T-helper 17 cell (primary cell): ENCODE measurements around the gene HLCS. TPM values are rescaled to one million over a fixed set of nuclear protein-coding genes. Genes with fewer than 3 reads are reported as not detected.

Source experiments
- ATAC-seq: fragments of 150-1000 bp; cut with Tn5 transposase; 2 replicates; pipeline ENCODE4 v1.10.0; 2021; ENCODE audit warnings: mild to moderate bottlenecking, moderate library complexity
- DNase-seq, 3 donors: peaks; one replicate each; pipeline versions ENCODE4 v3.0.0 to v3.0.0-alpha.2; 2020 to 2021
- H3K9me3 ChIP-seq: one replicate; pipeline ENCODE4 v1.7.0; 2013; ENCODE audit warnings: low read length, mild to moderate bottlenecking; ENCODE audit not compliant: control insufficient read depth, poor library complexity, severe bottlenecking
- H3K27ac Mint-ChIP-seq: one replicate; pipeline ENCODE4 v1.8.0; 2022; ENCODE audit warnings: mild to moderate bottlenecking, moderate library complexity, mixed read lengths
- H3K27me3 Mint-ChIP-seq: one replicate; pipeline ENCODE4 v1.8.0; 2022; ENCODE audit warnings: mixed read lengths
- H3K36me3 Mint-ChIP-seq: one replicate; pipeline ENCODE4 v1.8.0; 2022; ENCODE audit warnings: low read depth, mixed read lengths
- H3K4me1 Mint-ChIP-seq: one replicate; pipeline ENCODE4 v1.8.0; 2022; ENCODE audit warnings: mild to moderate bottlenecking, mixed read lengths
- H3K4me3 Mint-ChIP-seq: one replicate; pipeline ENCODE4 v1.8.0; 2022; ENCODE audit warnings: mild to moderate bottlenecking, moderate library complexity, mixed read lengths
- total RNA-seq, 4 donors: library from RNA in 2 of 4; stranded (reverse) in 2 of 4; gene quantifications; one replicate each; pipeline ENCODE4 v1.2.3 and lab custom pipeline; 2022 to 2026

Gene HLCS
- total RNA-seq, 2 donors from 2014 or later: 14.4 to 16.3 TPM

DNA sequence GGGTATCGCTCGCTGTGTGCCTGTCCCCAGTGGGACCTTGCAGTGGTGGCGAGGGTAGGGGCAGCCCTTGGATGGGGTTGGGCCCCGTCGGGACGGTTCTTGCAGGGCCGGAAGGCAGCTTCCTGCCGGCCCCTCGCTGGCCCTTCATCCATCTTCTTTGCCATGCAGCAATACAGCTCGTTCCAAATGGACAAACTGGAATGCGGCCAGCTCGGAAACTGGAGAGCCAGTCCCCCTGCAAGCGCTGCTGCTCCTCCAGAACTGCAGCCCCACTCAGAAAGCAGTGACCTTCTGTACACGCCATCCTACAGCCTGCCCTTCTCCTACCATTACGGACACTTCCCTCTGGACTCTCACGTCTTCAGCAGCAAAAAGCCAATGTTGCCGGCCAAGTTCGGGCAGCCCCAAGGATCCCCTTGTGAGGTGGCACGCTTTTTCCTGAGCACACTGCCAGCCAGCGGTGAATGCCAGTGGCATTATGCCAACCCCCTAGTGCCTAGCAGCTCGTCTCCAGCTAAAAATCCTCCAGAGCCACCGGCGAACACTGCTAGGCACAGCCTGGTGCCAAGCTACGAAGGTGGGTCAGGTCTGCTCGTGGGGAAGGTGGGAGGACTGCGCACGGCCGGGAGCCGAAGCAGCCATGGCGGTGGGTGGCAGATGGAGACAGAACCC is 221.8 kb downstream of the HLCS start:
- no peak for DNase-seq
- Mint-ChIP-seq H3K36me3 (no peaks in the 10 kb centered on the region), H3K27me3 (peaks cover 57% of the 10 kb centered on the region), H3K4me1 (peaks cover 6% of the 10 kb centered on the region), H3K27ac (no peak overlapping the region), H3K4me3 (no peak overlapping the region)
- ATAC-seq: no peak
- no peaks in the 10 kb centered on the region for H3K9me3 ChIP-seq

DNA sequence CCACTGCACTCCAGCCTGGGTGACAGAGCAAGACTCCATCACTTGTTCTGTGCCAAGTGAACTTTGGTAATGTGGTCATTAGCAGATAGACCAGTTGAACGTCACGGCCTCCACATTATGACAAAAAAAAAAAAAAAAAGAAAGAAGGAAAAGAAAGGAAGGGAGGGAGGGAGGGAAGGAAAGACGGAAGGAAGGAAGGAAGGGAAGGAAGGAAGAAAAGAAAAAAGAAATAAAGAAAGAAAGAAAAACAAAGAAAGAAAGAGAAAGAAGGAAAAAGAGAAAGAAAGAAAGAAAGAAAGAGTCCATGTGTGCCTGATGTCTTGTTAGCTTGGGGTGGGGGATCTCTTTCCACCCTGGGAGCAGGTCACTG is 222.3 kb downstream of the HLCS start:
- H3K9me3 ChIP-seq: no peaks in the 10 kb centered on the region
- DNase-seq: no peak
- ATAC-seq: no peak
- peaks cover 57% of the 10 kb centered on the region for H3K27me3 Mint-ChIP-seq
- H3K36me3 Mint-ChIP-seq: no peaks in the 10 kb centered on the region
- peaks cover 6% of the 10 kb centered on the region for H3K4me1 Mint-ChIP-seq
- H3K4me3 Mint-ChIP-seq: no peak overlapping the region
- H3K27ac Mint-ChIP-seq: no peak overlapping the region

DNA sequence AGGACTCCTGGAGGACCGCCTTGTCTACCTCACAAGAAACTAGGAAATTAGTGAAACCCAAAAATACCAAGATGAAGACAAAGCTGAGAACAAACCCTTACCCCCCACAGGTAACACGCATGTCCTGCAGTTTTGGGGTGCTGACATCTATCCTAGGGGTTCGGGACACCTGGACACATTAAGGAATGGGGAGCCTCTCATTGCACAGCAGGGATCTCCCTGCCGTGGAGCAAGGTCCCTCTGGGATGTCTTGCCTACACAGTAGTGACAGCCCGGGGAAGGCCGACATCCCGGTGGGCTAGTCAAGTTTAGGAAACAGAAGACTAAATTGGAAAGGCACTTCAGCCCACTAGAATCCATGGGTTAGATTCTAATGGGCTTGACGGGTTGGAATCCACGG is 223.0 kb downstream of the HLCS start:
- Mint-ChIP-seq H3K4me3 (no peak overlapping the region), H3K36me3 (no peaks in the 10 kb centered on the region), H3K27ac (no peak overlapping the region), H3K4me1 (peaks cover 2% of the 10 kb centered on the region), H3K27me3 (peaks cover 57% of the 10 kb centered on the region)
- H3K9me3 ChIP-seq: no peaks in the 10 kb centered on the region
- no peak for ATAC-seq
- no peak for DNase-seq

DNA sequence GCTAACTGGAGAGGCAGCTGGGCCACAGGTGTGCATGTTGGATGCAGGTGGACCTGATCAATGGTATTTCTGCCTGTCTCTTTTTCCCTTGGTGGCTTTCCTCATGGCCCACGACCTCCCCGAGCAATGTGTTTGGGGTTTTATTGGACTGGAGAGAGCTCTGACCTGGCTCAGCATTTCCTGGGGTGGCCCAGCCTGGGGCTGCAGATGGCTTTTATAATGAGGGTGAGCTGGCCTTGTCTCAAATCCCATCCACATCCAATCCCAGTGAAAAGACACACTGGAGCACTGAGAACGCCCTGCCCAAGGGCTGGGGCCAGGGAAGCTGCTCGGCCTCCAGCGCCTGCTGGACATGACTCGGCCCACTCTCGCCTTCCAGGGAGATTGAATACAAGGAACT is 223.5 kb downstream of the HLCS start:
- DNase-seq: no peak
- no peaks in the 10 kb centered on the region for H3K9me3 ChIP-seq
- Mint-ChIP-seq H3K4me3 (no peak overlapping the region), H3K27ac (no peak overlapping the region), H3K27me3 (peaks cover 55% of the 10 kb centered on the region), H3K36me3 (no peaks in the 10 kb centered on the region), H3K4me1 (no peaks in the 10 kb centered on the region)
- ATAC-seq: no peak

DNA sequence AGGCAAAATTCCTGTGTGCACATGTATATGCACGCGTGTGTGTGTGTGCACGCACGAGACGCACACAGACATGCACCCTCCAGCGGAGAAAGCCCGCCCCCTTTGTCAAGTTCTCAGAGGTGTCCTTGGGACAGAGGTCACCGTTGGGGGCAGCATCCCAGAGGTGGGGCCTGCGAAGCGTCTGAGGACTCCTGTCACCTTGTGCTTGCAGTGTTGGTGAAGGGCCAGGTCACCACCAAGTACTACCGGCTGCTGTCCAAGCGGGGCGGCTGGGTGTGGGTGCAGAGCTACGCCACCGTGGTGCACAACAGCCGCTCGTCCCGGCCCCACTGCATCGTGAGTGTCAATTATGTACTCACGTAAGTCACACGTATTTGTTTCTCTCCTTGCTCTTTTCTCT is 225.0 kb downstream of the HLCS start:
- H3K27ac Mint-ChIP-seq: no peak overlapping the region
- ATAC-seq (no peak), DNase-seq (no peak)
- H3K4me1 Mint-ChIP-seq: no peaks in the 10 kb centered on the region
- H3K27me3 Mint-ChIP-seq: peaks cover 53% of the 10 kb centered on the region
- H3K36me3 Mint-ChIP-seq: no peaks in the 10 kb centered on the region
- H3K4me3 Mint-ChIP-seq: no peak overlapping the region
- H3K9me3 ChIP-seq: no peaks in the 10 kb centered on the region

DNA sequence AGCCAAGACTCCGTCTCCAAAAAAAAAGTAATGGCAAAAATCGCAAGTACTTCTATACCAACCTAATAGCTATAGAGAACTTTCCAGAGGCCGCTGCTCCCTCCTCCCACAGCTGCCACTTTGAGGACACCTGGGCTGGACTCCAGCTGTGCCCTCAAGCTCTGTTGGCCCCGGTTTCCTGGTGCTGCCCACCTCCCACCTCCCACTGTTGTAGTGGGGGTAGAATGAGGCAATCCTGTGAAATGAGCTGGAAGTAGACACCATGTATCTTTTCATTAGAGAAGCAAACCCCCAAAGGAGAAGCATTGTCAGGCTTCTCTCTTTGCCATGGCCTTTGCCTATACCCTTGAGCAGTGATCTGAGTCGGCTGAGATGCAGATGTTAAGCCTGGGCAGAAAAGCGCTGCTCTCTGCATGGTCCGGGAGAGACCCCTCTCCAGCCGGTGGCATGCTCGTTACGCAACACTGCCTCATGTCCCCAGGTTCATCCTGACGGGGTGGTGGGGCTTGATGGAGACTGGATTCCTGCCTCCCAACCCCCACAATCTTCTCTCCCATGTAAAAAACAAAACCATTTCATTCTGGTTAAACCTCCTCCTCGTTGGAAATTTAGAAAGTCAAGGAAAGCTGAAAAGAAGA is 227.9 kb downstream of the HLCS start:
- no peaks in the 10 kb centered on the region for H3K9me3 ChIP-seq
- H3K4me3 Mint-ChIP-seq: no peak overlapping the region
- H3K4me1 Mint-ChIP-seq: no peaks in the 10 kb centered on the region
- no peaks in the 10 kb centered on the region for H3K36me3 Mint-ChIP-seq
- H3K27ac Mint-ChIP-seq: no peak overlapping the region
- peaks cover 40% of the 10 kb centered on the region for H3K27me3 Mint-ChIP-seq
- no peak for ATAC-seq
- no peak for DNase-seq

DNA sequence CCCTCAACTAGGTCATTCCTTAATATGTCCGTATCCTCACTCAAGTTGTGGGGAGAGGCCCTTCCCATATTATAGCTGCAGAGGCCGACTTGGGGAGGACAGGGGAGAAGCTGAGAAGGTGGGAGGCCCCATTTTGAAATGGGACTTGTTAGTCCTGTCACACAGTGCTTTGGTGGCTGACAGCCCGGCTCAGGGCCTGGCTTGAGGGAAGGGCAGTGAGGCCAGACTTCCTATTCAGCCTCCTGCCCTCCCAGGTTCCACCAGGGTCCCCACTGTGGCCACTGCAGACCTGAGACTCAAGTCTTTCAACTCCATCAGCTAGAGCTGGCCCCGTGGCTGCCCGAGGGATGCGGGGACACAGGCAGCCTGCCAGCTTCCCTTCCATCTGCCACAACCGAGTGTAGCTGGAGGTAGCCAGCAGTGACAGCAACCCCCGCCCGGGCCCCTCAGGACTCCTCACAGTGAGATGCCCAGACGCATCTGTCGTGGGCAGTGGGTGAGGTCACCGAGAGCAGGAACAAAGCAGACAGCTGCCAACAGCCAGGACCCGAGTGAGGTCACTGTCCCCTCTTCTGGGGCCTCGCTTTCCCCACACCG is 230.6 kb downstream of the HLCS start:
- no peak overlapping the region for H3K27ac Mint-ChIP-seq
- no peak overlapping the region for H3K4me3 Mint-ChIP-seq
- DNase-seq: no peak
- ATAC-seq: no peak
- peaks cover 38% of the 10 kb centered on the region for H3K27me3 Mint-ChIP-seq
- no peaks in the 10 kb centered on the region for H3K36me3 Mint-ChIP-seq
- H3K9me3 ChIP-seq: no peaks in the 10 kb centered on the region
- H3K4me1 Mint-ChIP-seq: no peaks in the 10 kb centered on the region

DNA sequence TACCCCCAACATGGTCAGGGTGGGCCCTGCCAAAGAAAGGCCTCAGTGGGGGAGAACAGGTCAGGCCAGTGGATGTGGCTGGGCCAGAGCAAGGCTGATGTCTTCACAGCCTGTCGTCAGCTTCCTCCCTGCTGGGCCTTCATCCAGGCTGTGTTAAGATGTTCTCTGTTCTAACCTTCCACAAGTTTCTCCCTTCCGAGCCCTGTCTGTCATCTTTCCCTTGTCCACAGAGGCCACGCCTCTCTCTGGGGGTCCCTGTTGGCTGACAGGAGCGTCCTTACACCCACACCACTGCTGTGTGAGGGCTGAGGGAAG is 231.3 kb downstream of the HLCS start:
- H3K27ac Mint-ChIP-seq: no peak overlapping the region
- DNase-seq (no peak), ATAC-seq (no peak)
- no peaks in the 10 kb centered on the region for H3K4me1 Mint-ChIP-seq
- no peak overlapping the region for H3K4me3 Mint-ChIP-seq
- H3K27me3 Mint-ChIP-seq: peaks cover 39% of the 10 kb centered on the region
- no peaks in the 10 kb centered on the region for H3K9me3 ChIP-seq
- no peaks in the 10 kb centered on the region for H3K36me3 Mint-ChIP-seq

DNA sequence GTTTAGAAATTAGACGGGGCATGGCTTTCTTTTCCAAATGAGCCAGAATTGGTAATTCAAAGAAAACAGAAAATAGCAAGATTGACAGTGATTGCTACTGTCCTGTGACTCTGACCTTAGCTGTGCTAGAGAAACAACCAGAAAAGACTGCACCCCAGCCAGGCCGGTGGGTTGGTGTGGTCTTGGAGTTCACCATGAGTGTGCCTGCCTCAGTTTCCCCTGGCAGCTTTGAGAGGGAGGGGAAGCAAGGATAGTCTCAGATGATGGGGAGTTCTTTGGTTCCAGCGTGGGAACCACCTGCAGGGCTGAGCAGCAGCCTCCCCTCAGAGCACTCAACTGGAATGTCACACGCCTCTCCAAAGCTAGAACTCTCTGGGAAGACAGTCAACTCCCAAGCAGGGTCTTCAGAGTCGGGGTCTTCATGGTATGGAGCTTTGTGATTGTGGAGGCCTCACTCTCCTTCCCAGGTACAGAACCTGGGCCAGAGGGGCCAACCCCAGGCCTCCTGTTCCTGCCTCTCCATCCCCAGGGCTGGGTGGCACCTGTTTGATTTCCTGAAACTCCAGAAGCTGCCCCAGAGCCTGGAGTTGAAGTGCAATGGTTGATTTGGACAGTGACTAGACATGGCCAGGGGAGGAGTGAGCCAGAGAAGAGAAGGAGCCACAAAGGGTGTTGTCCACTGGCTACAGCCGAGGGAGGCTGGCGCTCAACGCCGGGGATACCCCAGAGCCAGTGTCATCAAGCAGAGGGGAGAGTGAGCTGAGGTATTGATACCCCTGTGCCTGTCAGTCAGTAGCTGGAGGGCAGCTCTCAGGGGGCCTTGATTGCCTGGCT is 231.9 kb downstream of the HLCS start:
- Mint-ChIP-seq H3K27me3 (peaks cover 42% of the 10 kb centered on the region), H3K36me3 (no peaks in the 10 kb centered on the region), H3K4me1 (no peaks in the 10 kb centered on the region), H3K27ac (no peak overlapping the region), H3K4me3 (no peak overlapping the region)
- no peaks in the 10 kb centered on the region for H3K9me3 ChIP-seq
- ATAC-seq (no peak), DNase-seq (no peak)

DNA sequence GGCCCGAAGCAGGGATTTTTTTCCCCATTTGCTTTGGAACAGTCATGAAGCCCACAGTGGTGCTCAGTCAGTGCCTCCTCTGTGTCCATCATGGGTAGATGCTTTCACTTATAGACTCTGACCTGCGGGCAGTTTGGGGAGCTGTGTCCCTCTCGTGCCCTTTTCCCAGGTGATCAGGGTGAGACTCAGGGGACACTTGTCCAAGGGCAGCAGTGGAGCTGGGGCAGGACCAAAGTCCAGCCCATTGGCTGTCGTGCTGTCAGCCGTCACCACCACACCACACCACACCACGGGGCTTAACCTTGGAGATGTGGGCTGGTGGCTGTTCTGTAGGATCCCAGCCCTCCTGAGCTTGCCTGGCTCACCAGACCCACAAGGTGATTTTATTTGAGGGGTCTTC is 232.6 kb downstream of the HLCS start:
- no peaks in the 10 kb centered on the region for H3K9me3 ChIP-seq
- H3K4me1 Mint-ChIP-seq: no peaks in the 10 kb centered on the region
- H3K27ac Mint-ChIP-seq: no peak overlapping the region
- H3K36me3 Mint-ChIP-seq: no peaks in the 10 kb centered on the region
- H3K27me3 Mint-ChIP-seq: peaks cover 37% of the 10 kb centered on the region
- ATAC-seq (no peak), DNase-seq (no peak)
- no peak overlapping the region for H3K4me3 Mint-ChIP-seq

DNA sequence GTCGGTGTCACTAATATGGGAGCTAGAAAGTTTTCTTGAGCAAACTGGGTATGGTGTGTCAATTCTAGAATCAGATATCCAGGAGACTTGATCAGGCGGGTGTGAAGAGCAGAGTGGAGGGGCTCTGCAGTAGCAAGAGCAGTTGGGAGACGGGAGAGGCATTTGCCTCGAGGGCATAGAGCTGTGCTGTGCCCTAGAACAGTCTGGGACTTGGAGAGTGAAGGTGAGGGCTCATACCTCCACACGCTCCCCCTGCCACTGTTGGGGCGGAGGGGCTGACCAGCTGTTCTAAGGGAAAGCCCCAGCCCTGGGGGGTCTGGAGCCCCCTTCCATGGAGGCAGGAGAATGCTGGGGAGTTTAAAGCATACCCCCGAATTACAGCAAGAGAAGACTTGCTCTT is 233.7 kb downstream of the HLCS start:
- H3K27ac Mint-ChIP-seq: no peak overlapping the region
- no peaks in the 10 kb centered on the region for H3K36me3 Mint-ChIP-seq
- ATAC-seq (no peak), DNase-seq (no peak)
- no peak overlapping the region for H3K4me3 Mint-ChIP-seq
- H3K9me3 ChIP-seq: no peaks in the 10 kb centered on the region
- no peaks in the 10 kb centered on the region for H3K4me1 Mint-ChIP-seq
- H3K27me3 Mint-ChIP-seq: peaks cover 42% of the 10 kb centered on the region

DNA sequence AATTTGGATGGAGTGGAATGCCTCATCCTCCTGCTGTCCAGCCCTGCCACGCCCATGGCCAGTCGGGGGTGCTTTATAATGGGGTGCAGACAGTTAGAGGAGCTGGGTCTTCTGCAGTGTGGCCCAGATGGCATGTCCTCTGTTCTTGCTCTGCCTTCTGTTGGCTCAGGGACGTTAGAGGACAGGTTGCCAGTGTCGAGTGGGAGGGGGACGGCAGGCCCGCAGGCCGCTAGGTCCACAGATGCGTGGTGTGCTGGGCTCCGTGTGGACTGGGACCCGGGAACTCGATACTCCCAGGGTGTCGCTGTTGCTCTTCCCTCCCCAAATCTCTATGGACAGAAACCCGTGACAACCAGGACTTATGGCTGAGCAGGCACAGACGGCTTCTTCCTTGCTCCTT is 234.3 kb downstream of the HLCS start:
- H3K36me3 Mint-ChIP-seq: no peaks in the 10 kb centered on the region
- peaks cover 3% of the 10 kb centered on the region for H3K4me1 Mint-ChIP-seq
- no peak overlapping the region for H3K27ac Mint-ChIP-seq
- no peaks in the 10 kb centered on the region for H3K9me3 ChIP-seq
- ATAC-seq (no peak), DNase-seq (no peak)
- H3K4me3 Mint-ChIP-seq: no peak overlapping the region
- peaks cover 48% of the 10 kb centered on the region for H3K27me3 Mint-ChIP-seq
